Measurements from ENCODE around the gene STARD6. TPM values are rescaled to one million over a fixed set of nuclear protein-coding genes. Genes with fewer than 3 reads are reported as not detected.

STARD6 gene
- total and polyA plus RNA-seq, 10 of the 15 experiments (the other 5 are each of a cell fraction or from before 2014, with no cell fraction given): 0.10 to 0.84 (median 0.34) TPM; not detected in 3

GRCh38 chr18:54405290-54405689 lies 47.6 kb upstream of the STARD6 start (continued):
- TF ChIP-seq EP300 (IDR thresholded peaks at IDR 0.05; ENCODE audit: borderline replicate concordance in 1 of 2, control insufficient read depth in 1 of 2, low read depth in 2 of 2, low read length in 2 of 2): no peak
- no peak for TF ChIP-seq TARDBP (IDR thresholded peaks at IDR 0.05; ENCODE audit: borderline replicate concordance)
- TF ChIP-seq STAT3 (IDR thresholded peaks at IDR 0.05; ENCODE audit: low read depth, low read length): no peak
- TF ChIP-seq SUPT20H (IDR thresholded peaks at IDR 0.05; ENCODE audit: borderline replicate concordance, control insufficient read depth, low read depth, low read length): no peak
- TF ChIP-seq BHLHE40 (IDR thresholded peaks at IDR 0.05; ENCODE audit: borderline replicate concordance in 1 of 2, low read depth in 2 of 2, low read length in 1 of 2): no peak

- ChIA-PET RAD21 (ENCODE audit: unreplicated experiment) (no interaction called here), SMC1A (ENCODE audit: uncharacterized antibody, unreplicated experiment) (no interaction called here), POLR2A (no interaction called here), CTCF (no interaction called here)
- intact Hi-C loops (cut with micrococcal nuclease; ENCODE audit: unreplicated experiment) (no loop called here), in situ Hi-C loops (cut with MboI) (no loop called here)
- H3K9ac ChIP-seq (ENCODE audit: control insufficient read depth, insufficient read depth, low read length): no peak overlapping the region
- no peaks in the 10 kb centered on the region for H3K9me3 ChIP-seq (replicated peaks; ENCODE audit: control insufficient read depth, insufficient read depth, low read length)
- no peak overlapping the region for H3K27ac ChIP-seq (ENCODE audit: control insufficient read depth, insufficient read depth)
- H2AFZ ChIP-seq (ENCODE audit: control insufficient read depth, low read depth, low read length): no peak overlapping the region
- no peak overlapping the region for H3K4me2 ChIP-seq (ENCODE audit: control insufficient read depth, insufficient read depth)
- BruUV-seq (replicated peaks): no TSS peak
- no peaks in the 10 kb centered on the region for H4K20me1 ChIP-seq (ENCODE audit: control insufficient read depth, insufficient read depth)
- 0% methylated on average over 1 of the region's 1 CpG for WGBS (ENCODE audit: insufficient coverage, insufficient replicate concordance, low lambda C conversion rate, missing lambda C conversion rate)
- H3K4me1 ChIP-seq (ENCODE audit: control insufficient read depth, insufficient read depth, low read length): no peaks in the 10 kb centered on the region
- no peaks in the 10 kb centered on the region for H3K79me2 ChIP-seq (ENCODE audit: control insufficient read depth, insufficient read depth, low read length)
- no peaks in the 10 kb centered on the region for H3K36me3 ChIP-seq (ENCODE audit: control insufficient read depth in 2 of 2, insufficient read depth in 2 of 2, low read length in 1 of 2)
- FAIRE-seq (no peak), ATAC-seq (peak; percentile 42; the same call in 1 of the 3 replicates), DNase-seq (ENCODE audit: low read depth, low spot score) (no peak)
- H3K27me3 ChIP-seq (replicated peaks in 1 of 2; ENCODE audit: control insufficient read depth in 2 of 2, insufficient read depth in 2 of 2, low read length in 1 of 2): no peaks in the 10 kb centered on the region
- H3K4me3 ChIP-seq: no peak overlapping the region
- TF ChIP-seq EP300 (IDR thresholded peaks at IDR 0.05; ENCODE audit: borderline replicate concordance in 1 of 2, control insufficient read depth in 1 of 2, low read depth in 2 of 2, low read length in 2 of 2): no peak
- peak; percentile 70 for TF ChIP-seq SPI1 (IDR thresholded peaks at IDR 0.05; ENCODE audit: borderline replicate concordance, insufficient read depth, low read depth, low read length)
- TF ChIP-seq CTCF (IDR thresholded peaks at IDR 0.05 in 2 of 3, conservative IDR thresholded peaks at IDR 0.05 in 1 of 3; ENCODE audit: control insufficient read depth in 2 of 3, extremely low read depth in 1 of 3, insufficient read depth in 1 of 3, low read depth in 3 of 3, low read length in 3 of 3): no peak
- peak; percentile 28; the same call in 1 of the 2 replicates for TF ChIP-seq RUNX3 (IDR thresholded peaks at IDR 0.05; ENCODE audit: low read length)
- TF ChIP-seq ZBTB11 (CRISPR knock-in tag; IDR thresholded peaks at IDR 0.05): no peak
- TF ChIP-seq CHD1 (IDR thresholded peaks at IDR 0.05; ENCODE audit: low read depth, low read length): no peak
- 0 out of 2 replicates have a peak, but pooled peaks have one; percentile 23 for TF ChIP-seq ATF2 (IDR thresholded peaks at IDR 0.05; ENCODE audit: low read length)
These were observed 39.1 kb upstream of the STARD6 start for GRCh38 chr18:54396760-54397159.

All from GM12878 (cell line).